ENCODE data around the gene PAK4.

DNA sequence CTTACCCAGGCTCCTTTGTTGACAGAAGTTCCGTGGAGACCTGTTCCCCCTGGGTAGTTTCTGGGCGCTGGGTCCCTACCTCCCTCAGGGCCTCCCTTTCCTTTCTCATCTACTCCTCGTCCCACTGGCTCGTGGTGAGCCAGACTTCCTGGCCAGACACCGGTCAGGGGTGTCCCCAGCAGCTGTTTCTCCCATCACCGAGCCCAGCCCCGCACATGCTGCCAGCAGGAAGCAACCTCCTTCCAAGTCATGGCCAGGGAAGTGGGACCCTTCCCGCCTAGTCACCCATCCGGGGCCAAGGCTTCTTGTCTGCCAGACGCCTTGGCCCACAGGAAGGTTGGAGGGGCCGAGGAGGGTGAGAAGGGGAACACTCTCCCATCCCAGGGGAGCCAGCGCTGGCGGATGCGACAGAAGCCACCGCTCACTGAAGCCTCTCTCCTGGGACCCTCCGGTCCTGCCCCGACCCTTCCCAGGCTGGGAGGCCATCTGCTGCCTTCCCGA is 5.7 kb downstream of the PAK4 start:
- TF ChIP-seq, protein P1, sequence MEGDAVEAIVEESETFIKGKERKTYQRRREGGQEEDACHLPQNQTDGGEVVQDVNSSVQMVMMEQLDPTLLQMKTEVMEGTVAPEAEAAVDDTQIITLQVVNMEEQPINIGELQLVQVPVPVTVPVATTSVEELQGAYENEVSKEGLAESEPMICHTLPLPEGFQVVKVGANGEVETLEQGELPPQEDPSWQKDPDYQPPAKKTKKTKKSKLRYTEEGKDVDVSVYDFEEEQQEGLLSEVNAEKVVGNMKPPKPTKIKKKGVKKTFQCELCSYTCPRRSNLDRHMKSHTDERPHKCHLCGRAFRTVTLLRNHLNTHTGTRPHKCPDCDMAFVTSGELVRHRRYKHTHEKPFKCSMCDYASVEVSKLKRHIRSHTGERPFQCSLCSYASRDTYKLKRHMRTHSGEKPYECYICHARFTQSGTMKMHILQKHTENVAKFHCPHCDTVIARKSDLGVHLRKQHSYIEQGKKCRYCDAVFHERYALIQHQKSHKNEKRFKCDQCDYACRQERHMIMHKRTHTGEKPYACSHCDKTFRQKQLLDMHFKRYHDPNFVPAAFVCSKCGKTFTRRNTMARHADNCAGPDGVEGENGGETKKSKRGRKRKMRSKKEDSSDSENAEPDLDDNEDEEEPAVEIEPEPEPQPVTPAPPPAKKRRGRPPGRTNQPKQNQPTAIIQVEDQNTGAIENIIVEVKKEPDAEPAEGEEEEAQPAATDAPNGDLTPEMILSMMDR (IDR thresholded peaks at IDR 0.05): no peak
- no peak for TF ChIP-seq POLR2A (IDR thresholded peaks at IDR 0.05)
- TF ChIP-seq POLR2AphosphoS5 (IDR thresholded peaks at IDR 0.05): no peak

Data from suprapubic skin (tissue), 4 donors.